CD4-positive, alpha-beta T cell treated with Interleukin-2 at 100 ng/mL for 4 hours (primary cell): ENCODE results near the gene SKA2.
"Not testable (repeated sequence)": the region's sequence is repeated elsewhere in the genome, so short reads cannot be mapped to it uniquely, and the experiment has no call there.

Experiments used
- DNase-seq: peaks from one replicate; pipeline ENCODE4 v3.0.0-alpha.2; 2020; ENCODE audit warnings: low spot score

Gene SKA2

GRCh38 chr17:59151591-59151990 lies 3.4 kb downstream of the SKA2 start:
- no peak for DNase-seq

GRCh38 chr17:59151006-59151405 lies 4.0 kb downstream of the SKA2 start:
- no peak for DNase-seq

GRCh38 chr17:59149841-59150511 lies 5.0 kb downstream of the SKA2 start:
- DNase-seq, result no peak

GRCh38 chr17:59149051-59149450 lies 5.9 kb downstream of the SKA2 start:
- no peak for DNase-seq

- no peak for DNase-seq
These were observed 9.4 kb downstream of the SKA2 start for GRCh38 chr17:59145571-59146096.

GRCh38 chr17:59141860-59142259 lies 13.1 kb downstream of the SKA2 start:
- DNase-seq, result no peak

GRCh38 chr17:59139939-59140338 lies 15.0 kb downstream of the SKA2 start:
- no peak for DNase-seq

- DNase-seq, result not testable (repeated sequence)
These were observed 16.6 kb downstream of the SKA2 start for GRCh38 chr17:59138339-59138738.

- DNase-seq, result no peak
These were observed 23.9 kb downstream of the SKA2 start for GRCh38 chr17:59131131-59131530.

GRCh38 chr17:59129814-59130213 lies 25.2 kb downstream of the SKA2 start:
- DNase-seq, result no peak

- no peak for DNase-seq
These were observed 28.1 kb downstream of the SKA2 start for GRCh38 chr17:59126809-59127417.

GRCh38 chr17:59124665-59125064 lies 30.3 kb downstream of the SKA2 start:
- DNase-seq, result no peak

- no peak for DNase-seq
These were observed 33.0 kb downstream of the SKA2 start for GRCh38 chr17:59121901-59122480.

GRCh38 chr17:59115474-59115873 lies 39.5 kb downstream of the SKA2 start:
- DNase-seq, result no peak

GRCh38 chr17:59111539-59111938 lies 43.4 kb downstream of the SKA2 start:
- no peak for DNase-seq

- DNase-seq, result no peak
These were observed 44.0 kb downstream of the SKA2 start for GRCh38 chr17:59110973-59111372.

GRCh38 chr17:59108400-59109102 lies 46.4 kb downstream of the SKA2 start:
- DNase-seq, result no peak

GRCh38 chr17:59107306-59107670 lies 47.7 kb downstream of the SKA2 start:
- no peak for DNase-seq

GRCh38 chr17:59106463-59107305 lies 48.3 kb downstream of the SKA2 start, which contains the start of gene TRIM37:
TRIM37 (minus strand) TSS chr17:59106880; CDS start chr17:59106461, 419 bp downstream.
- peak; percentile 99 for DNase-seq

- DNase-seq, result peak; percentile 72
These were observed 49.0 kb downstream of the SKA2 start for GRCh38 chr17:59105852-59106462.

- DNase-seq, result no peak
These were observed 53.8 kb downstream of the SKA2 start for GRCh38 chr17:59101178-59101577.
